ENCODE results near the gene GRID2IP.

GRID2IP gene

DNA sequence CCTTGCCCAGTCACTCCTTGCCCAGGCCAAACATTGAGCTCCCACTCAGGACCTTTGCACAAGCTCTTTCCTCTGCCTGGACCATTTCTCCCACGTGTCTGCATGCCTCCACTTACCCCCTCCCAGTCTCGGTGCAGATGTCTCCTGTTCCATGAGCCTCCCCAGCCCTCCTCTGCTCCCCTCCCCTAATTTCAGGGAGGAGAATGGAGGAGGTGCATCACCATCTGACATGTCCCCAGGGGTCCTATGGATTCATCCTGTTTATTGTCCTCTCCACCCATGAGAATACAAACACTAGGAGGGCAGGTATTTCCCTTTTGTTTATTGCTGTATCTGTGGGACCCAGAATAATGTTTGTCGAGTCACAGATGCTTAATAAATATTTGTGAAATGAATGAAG, 8.6 kb upstream of the GRID2IP start:
- no peak for DNase-seq

DNA sequence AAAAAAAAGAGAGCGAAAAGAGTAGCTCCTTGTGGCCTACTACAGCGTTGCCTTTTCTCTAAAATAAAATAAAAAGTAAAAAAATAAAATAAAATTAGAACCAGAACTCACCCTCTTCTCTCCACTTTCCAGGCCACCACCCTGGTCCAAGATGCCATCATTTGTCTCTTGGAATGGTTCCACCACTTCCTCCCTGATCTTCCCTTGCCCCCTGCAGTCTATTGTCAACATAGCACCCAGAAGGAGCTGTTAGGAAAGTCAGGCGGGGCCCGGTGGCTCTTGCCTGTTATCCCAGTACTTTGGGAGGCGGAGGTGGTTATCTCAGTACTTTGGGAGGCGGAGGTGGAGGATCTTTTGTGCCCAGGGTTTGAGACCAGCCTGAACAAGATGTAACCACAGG, 7.6 kb upstream of the GRID2IP start:
- no peak for DNase-seq

DNA sequence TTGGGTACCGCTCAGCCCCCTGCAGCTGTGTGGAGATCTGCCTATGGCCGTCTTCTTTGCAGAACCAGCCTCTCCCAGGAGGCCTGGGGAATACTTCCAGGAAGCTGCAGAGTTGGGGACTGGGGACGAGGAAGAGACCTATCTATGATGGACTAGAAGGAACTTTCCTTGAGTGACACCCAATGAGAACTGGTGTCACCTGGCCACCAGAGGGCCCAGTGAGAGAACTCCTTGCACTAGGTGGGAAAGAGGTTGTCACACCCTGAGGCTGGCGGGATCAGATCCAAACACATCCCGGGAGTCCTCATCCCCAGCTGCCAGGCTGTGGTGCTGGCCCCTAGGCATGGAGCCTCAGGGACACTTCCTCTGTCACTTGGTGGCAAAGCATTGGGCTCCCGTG, 4.9 kb upstream of the GRID2IP start:
- DNase-seq, result no peak

DNA sequence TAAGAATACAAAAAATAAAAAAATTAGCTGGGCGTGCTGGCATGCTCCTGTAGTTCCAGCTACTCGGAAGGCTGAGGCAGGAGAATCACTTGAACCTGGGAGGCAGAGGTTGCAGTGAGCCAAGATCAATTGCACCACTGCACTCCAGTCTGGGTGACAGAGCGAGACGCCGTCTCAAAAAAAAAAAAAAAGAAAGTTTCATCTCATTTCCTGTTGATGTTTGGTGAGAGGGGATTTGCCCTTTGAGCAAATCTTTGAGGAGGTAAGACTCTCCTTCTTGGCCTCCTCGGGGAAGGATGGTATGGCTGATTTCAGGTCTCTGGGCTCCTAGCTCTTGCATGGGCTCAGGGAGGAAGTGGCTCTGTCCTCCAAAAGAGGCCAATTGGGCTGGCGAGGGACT, 3.6 kb upstream of the GRID2IP start:
- no peak for DNase-seq

DNA sequence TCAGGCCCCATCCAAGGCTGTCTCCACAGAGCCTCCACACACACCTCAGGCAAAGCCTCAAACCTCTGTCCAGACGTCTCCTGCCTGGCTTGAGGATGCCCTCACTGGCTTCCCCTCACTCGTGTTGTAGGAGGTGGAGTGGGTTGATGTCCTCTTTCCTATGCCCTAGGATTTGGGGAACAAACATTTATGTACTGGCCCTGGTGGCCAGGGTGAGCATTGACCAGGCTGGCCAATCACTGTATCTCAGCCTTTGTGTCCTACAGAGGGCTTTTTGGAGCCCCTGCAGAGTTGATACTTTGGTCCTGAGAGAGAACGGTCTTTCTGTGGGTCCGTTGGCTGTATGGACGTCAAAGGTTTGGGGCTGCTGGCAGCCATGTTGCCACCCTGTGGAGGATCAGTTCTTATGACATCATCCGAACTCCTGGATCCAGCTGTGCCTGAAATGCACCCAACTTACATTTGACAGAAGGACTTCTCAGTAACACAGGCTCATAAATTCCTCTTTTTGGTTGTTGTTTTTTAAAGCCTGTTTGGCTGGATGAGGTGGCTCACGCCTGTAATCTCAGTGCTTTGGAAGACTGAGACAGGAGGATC, 2.3 kb upstream of the GRID2IP start:
- no peak for DNase-seq

DNA sequence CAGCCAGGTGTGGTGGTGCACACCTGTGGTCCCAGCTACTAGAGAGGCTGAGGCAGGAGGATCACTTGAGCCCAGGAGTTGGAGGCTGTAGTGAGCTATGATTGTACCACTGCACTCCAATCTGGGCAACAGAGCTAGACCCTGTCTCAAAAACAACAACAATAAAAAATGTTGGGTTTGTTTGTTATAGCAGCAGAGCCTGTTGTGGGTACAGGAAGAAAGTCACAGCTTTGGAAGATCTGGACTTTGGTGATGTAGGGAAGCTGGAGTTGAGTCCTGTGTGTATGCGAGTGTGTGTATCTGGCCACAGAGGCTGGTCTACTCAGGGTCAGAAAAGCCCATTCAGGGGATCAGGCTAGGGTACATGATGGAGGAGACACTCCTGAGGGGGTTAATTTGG, 3.9 kb downstream of the GRID2IP start:
- no peak for DNase-seq

DNA sequence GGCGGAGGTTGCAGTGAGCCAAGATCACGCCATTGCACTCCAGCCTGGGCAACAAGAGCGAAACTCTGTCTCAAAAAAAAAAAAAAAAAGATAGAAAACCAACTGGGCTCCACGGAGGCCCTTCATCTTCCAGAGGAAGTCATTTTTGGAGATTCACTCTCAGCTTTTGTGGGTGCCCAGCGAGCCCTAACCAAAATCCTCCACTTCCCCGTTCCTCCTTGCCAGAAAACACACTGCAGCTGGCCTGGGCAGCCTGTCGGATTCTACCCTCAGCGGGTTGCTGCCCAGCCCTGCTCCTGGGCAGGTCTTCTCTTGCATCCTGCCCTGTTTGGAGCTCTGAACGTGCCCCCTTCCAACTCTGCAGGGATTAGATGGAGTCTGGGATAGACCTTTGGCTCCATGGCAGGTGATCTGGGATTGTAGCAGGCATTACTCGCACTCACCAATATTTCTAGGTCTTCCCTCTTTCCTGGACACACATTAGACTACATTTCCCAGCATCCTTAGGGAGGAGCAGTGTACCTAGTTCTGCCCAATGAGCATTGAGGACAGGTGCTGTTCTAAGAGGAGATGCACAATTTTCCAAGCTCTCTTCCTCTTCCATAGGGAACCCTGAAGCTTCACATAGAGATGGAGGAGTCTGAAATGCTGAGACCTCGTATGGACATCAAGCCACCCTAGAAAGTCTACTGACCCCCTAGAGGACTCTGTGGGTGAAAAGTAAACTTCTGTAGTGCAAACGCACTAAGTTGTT, 4.6 kb downstream of the GRID2IP start:
- no peak for DNase-seq

DNA sequence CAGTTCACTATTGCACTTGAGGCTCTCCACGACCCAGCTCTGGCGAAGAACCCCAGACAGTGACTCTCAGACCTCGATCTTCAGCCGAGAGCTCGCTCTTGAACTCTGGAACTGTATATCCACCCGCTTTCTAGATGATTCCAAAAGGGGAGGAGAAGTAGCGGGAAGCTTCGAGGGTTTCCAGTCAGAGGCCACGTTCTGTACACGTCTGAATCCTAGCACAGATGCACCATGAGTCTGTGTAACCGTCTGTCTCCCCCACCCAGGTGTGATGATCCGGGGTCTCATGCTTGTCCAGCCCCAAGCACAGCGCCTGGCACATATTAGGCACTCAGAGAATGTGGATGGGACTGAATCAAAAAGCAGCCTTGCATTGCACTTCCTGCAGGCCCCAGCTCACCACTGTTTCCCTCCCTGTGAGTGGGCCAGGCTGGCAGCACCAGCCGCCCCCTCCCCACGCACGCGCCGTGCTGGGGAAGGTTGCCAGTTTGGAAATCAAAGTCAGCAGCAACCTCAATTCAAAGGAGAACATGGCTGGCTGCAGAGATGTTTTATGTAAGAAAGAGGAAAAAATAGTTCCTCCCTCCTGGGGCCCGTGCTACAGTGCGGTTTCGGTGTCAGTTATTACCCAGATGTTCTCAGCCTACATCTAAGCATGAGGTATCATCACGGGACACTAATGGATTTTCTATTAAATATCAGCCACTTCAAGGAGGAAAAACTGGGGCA, 5.7 kb downstream of the GRID2IP start:
- peak; percentile 29 for DNase-seq

DNA sequence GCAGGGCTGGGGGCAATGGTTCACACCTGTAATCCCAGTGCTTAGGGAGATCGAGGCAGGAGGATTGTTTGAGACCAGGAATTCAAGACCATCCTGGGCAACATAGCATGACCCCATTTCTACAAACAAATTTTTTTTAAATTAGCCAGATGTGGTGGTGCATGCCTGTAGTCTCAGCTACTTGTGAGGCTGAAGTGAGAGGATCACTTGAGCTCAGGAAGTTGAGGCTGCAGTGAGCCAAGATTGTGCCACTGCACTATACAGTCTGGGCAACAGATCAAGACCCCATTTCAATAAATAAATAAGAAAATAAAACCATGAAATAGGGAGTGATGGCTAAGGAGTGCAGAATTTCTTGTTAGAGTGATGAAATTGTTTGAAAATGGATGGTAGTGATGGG, 8.9 kb downstream of the GRID2IP start:
- no peak for DNase-seq

DNA sequence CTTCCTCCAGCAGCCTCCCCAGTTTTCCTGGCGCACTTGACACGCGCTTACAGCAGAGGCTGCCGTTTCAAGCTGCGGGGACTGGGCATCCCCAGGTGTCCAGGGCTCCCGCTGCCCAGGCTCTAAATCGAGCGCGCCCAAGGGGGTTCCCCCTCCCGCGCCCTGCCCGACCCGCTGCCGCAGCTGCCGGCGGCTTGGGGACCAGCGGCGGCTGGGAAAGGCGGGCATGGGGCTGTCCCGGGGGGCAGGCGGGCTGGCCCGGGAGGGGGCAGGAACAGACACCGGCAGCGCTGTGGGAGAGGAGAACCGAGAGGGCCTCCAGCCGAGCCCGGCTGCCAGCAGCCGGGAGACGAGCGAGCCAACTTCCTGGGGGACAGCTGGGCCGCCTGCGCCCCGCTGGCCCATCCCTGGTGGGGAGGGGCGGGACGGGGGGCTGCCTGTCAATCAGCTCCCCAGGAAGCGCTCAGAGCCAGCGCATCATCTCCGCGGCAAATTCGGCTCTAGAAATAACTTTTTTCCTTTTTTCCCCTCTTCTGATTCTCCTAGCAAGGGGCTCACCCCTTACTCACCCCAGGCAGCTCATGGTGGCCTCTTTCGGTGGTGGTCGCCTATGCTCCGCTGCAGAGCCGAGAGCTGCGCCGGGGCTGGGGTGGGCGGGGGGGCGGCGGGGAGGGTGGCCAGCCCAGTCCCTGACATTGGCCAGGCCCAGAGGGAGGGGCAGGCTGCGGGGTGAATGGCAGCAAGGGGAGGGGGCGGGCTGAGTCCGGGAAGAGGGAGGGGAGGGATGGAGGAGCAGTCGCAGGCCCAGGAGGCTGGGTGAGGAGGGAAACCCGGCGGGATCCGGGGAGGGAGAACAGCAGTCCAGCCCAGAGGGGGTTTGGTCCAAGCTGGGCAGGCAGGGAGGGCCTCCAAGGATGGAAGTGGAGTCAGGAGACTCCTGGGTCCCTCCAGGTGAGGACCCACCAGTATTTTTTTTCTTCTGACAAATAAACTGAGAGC, 14.7 kb downstream of the GRID2IP start:
- DNase-seq, result no peak

DNA sequence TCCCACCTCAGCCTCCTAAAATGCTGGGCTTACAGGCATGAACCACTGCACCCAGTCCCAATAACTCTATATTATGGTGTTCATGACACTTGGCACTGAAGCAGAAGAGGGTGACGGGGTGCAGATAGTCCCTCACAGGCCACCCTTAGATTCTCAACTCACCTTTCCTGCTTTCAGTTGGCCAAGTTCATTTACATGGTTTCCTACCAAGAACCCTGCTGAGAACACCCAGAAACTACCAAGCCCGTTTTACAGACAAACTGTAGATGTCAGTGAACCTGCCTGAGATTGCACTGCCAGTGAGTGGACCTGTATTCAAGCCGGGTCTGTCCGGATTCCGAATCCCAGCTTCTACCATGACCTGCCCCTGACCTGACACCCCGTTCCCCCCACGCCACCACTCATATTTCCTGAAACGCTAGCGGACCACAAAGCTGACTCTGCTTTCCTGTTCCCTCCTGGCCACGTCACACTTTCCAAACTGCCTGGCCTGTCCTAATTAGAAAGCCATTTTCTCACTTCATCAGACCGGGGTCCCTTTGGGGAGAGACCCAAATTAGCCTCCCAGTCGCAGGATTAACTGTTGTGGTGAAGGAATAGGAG, 17.3 kb downstream of the GRID2IP start:
- DNase-seq, result no peak

DNA sequence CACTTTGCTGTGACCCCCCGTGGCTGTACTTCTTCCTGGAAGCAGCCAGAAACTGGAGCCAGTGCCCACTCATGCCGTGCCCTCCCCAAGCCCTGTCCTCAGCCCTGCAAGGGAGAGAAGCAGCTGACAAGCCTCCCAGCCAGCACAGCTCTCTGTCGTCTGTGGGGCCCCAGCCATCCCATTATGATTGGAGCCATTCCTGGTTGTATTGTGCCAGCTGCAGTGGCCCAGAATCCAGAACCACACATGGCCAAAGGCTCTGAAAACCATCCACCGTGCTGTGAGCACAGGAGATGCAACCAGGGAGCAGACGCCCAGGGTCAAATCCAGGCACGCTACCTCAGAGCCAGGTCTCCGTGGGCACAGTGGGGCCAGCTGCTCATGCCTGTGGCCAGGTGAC, 18.7 kb downstream of the GRID2IP start:
- DNase-seq, result no peak

DNA sequence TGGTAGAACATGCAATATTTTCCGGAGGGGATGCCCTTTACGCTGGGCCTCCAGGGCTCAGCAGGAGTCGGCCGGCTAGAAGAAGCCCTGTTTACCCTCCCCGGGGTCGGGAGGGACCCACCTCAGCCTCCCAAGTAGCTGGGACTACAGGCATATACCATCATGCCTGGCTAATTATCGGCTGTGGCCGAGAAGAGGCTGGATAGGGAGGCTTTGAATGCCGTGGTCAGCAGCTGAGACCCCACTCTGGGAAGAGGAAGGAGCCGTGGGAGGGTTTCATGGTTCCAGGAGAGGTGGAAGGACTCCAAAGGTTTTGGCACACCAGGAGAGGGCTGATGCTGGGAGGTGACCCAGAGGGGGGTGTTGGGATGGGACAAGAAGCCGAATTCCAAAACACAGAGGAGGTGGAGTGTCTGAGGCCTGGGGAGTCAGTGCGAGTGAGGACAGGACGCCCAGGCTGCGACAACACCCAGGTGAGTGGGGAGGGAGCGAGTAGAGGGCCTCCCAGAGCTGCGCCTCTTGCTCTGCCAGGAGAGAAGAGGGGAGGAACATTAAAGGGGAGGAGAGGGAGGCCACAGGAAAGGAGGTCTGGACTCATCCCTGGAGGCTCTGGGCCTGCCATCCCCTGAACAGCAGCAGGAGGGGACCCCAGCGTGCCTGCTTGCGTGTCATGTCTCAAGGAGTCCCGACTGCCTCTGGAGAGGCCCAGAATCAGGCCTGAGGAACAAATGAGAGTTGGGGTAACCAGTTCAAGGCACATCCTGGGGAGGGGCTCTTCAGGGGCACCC, 19.6 kb downstream of the GRID2IP start:
- DNase-seq, result no peak

DNA sequence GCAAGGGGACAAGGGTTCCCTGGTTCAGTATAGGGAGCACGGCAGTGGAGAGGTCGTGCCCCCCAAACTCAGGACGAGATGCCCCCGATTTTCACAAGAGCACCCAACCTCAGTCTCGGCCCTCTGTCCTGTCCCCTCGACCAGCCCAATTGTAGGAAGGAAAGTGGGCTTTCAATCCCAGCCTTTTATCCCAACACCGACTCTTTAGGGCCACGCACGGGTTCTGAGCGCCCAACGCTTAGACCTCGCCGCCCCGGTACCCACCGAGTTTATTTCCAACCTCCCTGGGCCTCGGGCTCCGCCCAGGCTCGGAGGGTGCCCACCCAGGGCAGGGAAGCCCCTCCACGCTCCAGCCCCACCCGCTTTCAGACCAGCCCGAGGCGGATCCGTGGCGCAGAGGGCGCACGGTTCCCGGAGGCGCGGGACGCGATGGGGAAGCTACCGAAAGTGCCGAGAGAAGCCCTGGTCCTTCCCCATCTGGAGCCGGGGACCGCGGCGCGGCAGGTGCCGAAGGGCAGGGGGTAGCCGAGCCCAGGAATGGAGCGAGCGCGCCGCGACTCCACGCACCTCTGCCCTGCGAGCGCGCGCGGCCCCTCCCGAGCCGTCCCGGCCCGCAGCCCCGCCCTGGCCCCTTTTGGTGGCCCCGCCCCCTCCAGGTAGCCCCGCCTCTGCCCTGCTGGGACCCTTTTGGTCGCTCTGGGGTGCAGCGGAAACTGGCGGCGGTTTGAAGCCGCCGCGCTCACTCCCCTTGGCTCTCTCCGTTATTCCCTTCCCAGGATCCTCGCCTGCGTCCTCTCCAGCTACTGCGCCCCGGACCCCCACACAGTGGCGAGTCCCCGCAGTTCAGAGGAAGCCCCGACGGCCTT, 20.4 kb downstream of the GRID2IP start:
- DNase-seq, result no peak

DNA sequence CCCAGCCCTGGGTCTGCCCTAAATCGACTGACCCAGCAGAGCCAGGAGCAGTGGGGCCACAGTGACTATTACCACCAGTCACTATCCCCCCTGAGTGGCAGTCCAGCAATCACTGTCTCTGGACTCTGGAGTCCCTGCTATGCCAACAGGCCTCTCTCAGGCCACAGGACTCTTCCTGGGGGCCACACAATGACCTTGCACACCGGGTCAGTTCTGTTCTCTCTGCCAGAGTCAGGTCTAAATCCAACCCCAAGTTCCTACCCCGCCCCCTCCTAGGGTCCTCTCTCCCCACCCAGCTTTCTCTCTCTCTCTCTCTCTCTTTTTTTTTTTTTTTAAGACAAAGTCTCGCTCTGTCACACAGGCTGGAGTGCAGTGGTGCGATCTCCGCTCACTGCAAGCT, 21.6 kb downstream of the GRID2IP start:
- no peak for DNase-seq

DNA sequence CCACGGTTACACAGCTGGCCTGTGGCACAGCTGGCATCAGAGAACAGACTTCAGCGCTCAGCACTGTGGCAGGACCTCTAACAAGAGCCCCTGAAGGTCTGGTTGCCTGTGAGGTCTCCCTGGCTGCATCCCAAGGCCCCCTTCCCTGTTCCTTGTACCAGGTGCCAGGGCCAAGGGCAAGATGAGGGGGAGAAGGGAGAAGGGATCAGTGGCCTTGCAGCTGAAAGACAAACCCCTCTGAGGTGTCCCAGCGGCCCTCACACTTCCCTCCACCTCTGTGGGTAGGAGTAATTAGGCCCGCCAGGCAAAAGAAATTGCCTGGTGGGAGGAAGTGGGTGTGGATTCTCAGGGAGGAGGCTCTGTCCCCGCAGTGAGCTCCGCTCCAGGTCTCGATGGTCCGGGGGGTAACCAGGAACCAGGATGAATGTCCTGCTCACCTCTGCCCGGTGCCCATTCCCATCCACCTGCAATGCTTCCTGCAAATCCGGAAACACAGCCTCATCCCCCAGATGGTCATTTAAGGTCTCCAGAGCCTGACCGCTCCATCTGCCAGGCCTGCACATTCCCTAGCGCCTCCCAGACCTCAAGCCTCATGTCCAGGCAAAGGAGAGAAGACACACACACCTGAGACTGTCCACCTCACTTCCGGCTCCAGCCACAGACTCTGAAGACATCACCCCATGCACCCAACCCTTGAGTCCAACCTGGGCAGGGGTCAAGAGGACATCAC, 22.7 kb downstream of the GRID2IP start:
- no peak for DNase-seq

DNA sequence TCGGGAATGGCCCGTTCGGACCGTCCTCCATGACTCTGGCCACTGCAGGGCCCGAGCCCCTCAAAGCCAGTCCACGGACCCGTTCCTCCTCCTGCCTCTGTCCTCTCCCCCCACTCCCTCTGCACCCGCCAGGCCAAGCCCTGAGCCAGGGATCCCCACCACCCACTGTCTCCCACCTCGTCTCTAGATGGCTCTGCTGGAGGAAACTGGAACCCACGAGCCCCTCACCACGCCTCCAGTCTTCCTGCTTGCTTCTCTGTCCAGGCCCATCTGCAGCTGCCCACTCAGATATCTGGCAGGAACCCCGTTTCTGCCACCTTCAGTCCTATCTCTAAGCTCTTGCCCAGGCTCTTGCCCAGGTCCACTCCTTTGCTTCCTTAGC, 24.3 kb downstream of the GRID2IP start:
- no peak for DNase-seq

DNA sequence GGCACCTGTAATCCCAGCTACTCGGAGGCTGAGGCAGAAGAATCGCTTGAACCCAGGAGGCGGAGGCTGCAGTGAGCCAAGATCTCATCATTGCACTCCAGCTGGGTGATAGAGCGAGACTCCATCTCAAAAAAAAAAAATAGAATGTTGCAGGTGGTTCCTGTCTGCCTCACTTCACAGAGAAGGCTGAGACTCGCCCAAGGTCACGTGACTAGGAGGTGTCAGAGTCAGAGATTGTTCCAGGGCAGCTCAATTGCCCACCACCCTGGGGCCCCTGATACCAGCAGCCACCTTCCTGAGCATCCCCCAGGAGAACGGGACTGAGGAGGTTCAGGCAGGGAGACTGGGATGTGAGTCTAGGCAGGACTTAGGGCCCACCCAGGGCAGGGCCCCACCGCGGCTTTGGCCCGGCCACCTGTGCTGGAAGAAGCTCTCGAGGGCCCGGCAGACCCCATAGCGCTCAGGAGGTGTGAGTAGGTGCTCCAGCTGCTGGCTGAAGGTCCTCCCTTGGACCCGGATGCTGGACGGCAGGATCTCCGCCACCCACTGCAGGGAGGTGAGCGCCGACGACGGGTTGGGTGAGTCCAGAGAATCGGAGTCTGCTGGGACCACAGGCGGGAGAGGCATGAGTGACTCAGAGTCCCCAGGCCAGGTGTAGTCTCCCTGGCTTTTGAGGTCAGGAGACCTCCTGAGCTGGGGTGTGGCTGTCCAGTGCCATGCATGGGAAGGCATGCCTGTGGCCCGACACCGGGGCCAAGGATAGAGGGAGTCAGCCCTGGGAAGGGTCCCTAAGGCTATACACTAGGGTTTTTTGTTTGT, 30.9 kb downstream of the GRID2IP start:
- no peak for DNase-seq

DNA sequence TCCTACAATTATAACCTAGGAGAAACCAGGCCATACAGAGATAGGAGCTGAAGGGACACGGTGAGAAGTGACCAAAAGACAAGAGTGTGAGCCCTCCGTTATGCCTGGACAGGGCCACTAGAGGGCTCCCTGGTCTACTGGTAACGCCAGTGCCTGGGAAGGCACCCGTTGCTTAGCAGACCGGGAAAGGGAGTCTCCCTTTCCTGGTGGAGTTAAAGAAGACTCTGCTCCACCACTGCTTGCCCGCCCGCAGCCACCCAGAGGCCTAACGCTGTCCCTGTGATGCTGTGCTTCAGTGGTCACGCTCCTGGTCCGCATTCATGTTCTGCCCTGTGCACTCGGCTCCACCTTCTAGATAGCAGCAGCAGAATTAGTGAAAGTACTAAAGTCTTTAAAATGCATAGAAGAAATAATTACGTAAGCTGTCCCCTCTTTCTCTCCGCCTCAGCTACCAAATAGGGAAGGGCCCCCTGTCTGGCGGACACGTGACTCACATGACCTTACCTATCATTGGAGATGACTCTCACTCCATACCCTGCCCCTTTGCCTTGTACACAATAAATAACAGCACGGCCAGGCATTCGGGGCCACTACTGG, 34.8 kb downstream of the GRID2IP start:
- peak; percentile 42 for DNase-seq
